GM21528 (cell line): ENCODE results near the gene THRAP3.

Source experiments
- ATAC-seq: cut with Tn5 transposase; IDR thresholded peaks from one replicate; pipeline ENCODE4 v1.9.1; 2021; ENCODE audit warnings: mild to moderate bottlenecking, moderate library complexity; ENCODE audit not compliant: unreplicated experiment, low FRiP score

The THRAP3 gene

DNA sequence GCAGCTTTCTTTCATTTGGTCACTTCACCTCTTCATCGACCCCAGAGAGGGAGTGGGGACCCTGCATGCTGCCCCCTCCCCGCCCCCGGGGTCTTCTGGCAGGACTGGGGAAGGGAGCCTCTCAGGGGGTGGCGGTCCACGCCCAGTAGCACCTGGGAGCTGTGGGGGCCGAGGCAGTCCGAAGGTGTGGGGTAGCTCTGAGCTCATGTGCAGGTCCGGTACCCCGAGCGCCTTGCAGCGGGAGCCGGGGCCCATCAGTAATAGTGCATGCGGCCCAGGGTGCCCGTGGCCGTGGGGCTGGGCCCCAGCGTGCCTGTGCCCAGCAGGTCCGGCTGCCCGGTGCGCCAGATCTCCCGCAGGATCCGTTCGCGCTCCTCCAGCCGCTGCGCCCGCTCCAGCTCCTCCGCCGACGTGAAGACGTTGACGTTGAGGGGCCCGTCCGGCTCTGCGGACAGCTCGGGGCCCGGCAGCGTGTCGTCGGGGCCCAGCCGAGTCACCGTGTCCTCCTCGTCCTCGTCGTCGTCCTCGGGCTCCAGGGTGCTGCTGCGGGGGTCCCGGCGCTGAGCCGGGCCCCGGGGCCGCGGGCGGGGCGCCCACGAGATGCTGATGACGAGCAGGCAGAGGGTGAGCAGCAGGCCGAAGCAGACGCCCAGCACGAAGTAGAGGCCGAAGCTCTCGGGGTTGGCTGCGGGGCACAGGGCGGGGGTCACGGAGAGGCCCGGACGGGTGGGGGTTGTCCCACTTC is 98.0 kb downstream of the THRAP3 start:
- no peak for ATAC-seq

DNA sequence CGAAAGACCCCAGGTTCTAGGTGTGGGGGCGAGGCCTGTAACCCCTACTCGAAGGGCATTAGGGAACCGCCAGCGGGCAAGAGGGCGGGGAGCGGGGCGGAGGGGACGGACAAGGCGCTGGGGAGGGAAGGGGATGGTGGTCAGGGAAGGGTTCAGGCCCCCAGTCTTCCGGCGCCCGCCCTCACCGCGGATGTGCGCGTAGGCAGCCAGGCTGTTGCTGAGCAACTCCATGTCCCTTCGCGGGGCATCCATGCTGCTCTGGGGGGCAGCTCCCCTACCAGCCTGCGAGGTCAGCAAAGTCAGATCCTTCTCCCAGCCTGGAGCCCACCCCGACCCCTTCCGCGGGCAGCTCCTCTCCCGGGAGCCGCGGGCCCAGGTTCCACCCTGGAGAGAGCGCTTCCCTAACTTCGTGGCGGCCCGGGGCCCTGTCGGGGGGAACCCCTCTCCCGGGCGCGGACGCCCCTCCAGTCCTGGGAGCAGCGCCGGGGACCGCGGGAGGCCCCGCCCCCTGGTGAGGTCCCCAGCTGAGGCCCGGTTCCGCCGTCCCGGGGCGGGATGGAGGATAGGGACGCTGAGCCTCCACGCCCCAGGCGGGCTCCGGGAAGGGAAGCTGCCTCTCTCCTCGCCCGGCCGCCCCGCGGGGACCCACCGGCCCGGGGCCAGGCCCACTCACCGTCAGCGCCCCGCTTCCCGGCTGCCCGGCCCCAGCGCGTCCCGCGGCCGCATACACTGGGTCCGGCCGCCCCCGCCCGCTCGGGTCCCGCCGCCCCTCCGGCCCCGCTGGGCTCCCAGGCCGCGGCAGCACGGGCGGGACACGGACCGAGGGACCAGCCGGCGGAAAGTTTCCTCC is 98.8 kb downstream of the THRAP3 start:
- peak; percentile 31 for ATAC-seq

- peak; percentile 50 for ATAC-seq
Observed at GRCh38 chr1:36323636-36324352, 99.6 kb downstream of the THRAP3 start, which contains the start of gene EVA1B. Gene EVA1B (minus strand): TSS chr1:36323645. CDS start chr1:36323037, 608 bp downstream.

GRCh38 chr1:36324353-36324703 is 100.1 kb downstream of the THRAP3 start:
- ATAC-seq, result no peak

DNA sequence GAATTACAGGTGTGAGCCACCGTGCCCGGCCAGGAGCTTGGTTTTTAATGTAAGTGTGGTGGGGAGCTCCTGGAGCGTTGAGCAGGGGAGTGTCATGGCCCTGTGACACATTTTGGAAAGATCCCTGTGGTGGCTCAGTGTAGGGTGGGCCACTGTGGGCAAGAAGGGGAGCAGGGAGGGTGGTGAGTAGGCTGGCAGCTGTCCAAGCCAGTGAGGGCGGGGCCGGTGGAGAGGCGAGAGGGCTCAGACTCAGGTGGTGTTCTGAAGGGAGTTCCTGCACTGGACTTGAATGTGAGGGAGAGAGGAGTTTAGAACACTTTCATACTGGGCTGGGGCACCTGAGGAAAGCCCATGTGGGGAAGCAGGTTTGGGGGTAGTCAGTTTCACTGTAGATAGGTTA is 102.3 kb downstream of the THRAP3 start:
- ATAC-seq, result no peak

- no peak for ATAC-seq
Observed at GRCh38 chr1:36327421-36328087, 103.3 kb downstream of the THRAP3 start.

- no peak for ATAC-seq
Observed at GRCh38 chr1:36328088-36328480, 103.8 kb downstream of the THRAP3 start.

- no peak for ATAC-seq
Observed at GRCh38 chr1:36328713-36329112, 104.5 kb downstream of the THRAP3 start.

GRCh38 chr1:36329817-36330216 is 105.6 kb downstream of the THRAP3 start:
- no peak for ATAC-seq

DNA sequence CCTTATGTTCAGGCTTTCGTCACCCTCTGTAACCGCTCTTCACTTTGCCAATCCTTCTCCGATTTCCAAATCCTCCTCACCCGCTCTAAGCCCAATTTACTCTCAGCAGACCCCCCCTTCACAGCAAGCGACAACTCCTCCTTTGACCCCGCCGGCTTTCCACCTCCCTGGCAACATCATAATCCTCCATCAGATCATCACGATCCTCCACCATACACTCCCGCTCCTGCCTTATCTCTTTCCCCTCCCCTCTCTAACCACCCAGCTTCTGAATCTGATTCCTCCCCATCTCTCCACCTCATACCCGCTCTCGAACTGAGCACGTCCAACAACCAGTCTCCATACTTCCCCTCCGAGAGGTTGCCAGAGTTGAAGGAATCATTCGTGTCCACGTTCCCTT is 106.7 kb downstream of the THRAP3 start:
- ATAC-seq, result no peak

GRCh38 chr1:36337830-36338229 is 113.6 kb downstream of the THRAP3 start:
- ATAC-seq, result no peak

DNA sequence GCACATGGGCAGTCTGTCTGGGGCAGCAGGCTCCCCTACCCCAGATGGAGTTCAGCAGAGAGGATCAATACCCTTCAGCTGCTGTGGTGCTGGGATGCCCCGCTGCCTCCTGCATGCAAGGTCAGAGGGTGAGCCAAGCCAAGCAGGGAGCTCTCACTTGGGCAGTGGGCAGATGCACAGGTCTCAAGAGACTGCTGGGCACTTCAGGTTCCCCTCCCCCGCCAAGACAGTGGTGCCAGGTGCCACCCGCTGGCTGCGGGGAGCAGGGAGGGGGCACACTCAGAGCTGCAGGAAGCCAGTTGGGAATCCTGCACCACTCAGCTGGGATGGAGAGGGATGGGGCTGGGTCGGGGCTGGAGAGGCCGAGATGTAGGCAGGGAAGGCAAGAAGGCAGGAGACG is 115.0 kb downstream of the THRAP3 start:
- no peak for ATAC-seq

DNA sequence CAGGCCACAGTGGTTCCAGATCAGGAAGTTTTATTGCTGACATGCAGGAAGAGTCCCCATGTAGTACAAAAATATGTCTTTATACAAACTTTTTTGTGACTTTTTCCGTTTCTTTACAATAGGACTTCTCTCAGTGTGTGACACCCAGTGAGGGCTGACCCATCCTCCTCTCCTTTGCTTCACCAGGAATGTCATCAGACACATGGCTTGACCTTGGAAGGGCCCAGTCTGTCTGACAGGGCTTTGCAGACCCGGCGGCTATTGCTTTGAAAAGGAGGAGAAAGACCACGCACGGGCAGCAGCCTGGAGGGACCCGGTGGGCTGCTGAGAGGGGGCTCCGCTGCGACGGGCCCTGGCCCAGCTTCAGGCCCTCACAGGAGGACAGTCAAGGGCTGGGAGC is 115.4 kb downstream of the THRAP3 start:
- no peak for ATAC-seq

DNA sequence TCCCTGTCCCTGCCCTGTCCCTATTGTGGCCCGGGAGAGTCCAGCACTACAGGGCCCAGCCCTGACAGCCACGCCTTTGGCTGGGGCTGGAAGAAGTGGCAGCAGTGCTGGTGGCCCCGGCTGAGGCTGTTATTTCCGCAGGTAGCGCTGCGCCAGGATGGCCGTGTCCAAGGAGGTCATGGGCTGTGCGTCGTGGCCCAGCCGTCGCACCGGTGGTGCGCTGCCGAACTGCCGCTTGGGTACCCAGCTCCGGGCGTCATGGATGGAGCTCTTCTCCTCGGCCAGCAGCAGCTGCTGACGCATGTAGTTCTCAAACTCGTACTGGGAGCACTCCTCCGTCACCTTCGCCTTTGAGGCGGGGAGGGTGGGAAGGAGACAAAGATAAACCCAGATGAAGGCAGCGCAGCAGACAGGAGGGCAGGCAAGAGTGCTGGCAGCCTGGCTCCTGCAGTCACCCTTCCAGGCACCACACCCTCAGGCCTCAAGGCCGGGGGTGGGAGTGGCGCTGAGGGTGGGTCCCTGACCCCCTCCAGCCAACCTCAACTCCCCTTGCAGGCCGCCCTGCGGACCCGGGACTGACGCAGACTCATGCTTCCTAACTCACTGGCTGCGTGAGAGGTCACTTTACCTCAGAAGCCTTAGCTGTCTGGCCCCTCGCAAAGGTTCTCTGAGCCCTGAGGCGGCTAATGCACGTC is 117.5 kb downstream of the THRAP3 start:
- no peak for ATAC-seq

DNA sequence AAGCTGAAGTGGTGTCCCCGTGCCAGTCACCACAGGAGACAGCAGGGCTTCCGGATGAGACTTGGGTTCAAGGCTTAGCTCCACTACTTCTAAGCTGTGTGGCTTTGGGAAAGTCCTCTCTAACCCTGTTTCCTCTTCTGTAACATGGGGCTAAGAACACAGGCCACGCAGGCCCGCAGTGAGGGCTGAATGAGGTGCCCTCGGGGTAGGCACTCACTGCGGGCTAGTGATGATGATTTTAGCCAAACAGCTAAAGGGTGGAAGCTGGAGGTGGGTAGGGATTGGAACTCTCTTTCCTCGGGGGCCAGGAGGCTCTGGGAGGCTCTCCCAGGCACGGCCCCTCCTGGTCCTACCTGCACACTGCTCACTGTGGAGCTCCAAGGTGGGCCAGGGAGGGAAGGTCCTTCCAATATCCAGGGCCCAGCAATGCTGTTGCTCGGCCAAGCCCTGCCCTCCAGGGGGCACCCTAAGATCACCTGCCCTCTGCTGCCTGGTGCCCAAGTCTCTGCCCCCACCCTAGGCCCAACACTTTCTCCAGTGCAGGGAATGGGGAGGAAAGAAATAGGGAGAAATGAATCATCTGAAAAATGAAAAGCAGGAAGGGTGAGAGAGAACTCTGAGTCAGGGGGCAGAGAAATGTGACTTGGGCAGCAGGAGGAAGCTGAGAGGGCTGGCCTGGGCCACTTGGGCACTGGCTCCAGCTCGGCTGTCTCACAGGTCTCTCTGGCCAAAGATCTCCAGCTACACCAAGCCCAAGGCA is 118.4 kb downstream of the THRAP3 start:
- ATAC-seq, result no peak

- no peak for ATAC-seq
Observed at GRCh38 chr1:36343651-36344394, 119.6 kb downstream of the THRAP3 start.

DNA sequence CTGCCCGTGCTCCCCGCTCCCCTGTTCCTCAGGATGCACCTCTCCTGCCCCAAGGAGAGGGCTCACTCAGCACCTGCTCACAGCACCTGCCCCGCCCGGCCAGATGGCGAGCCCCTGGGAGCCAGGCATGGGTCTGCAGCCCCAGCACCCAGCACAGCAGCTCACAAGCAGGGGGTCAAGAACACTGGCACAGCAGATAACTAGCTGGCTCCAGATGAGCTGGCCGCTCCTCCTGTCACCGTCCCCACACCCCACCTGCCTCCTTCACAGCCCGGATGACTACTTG is 120.1 kb downstream of the THRAP3 start:
- ATAC-seq, result no peak

DNA sequence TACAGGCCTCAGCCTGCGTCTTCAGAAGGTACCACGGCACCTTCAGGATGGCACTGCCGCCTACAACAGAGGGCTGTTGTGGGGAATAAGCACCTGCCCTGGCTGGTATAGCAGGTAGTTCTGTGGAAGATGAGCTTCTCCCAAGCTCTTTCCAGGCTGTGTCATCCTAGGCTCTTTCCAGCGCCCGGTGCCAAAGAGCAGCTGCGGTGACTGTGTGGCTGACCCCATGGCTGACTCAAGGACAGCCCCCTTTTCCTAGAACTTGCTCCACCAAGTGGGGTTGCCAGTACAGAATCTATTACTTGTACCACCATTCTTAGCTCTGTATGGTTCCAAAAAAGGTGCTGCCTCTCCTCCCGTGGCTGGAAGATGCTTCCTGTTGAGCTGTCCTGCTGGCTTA is 121.1 kb downstream of the THRAP3 start:
- no peak for ATAC-seq
